ENCODE data around the gene KRT14. TPM values are rescaled to one million over a fixed set of nuclear protein-coding genes. Genes with fewer than 3 reads are reported as not detected.
"Not testable (repeated sequence)": the region's sequence is repeated elsewhere in the genome, so short reads cannot be mapped to it uniquely, and the experiment has no call there.

Gene KRT14
- total RNA-seq, 3 donors from 2014 or later (not counting 1 experiment from before 2014, with no cell fraction given), result not detected

GRCh38 chr17:41631025-41631897, 44.6 kb upstream of the KRT14 start:
- DNase-seq (no peak), ATAC-seq (no peak)
- Histone ChIP-seq H3K27ac (ENCODE audit: low read length) (no peak overlapping the region), H3K4me1 (ENCODE audit: control insufficient read depth, insufficient read depth, low read length) (no peaks in the 10 kb centered on the region), H3K36me3 (ENCODE audit: control insufficient read depth, insufficient read depth, low read length) (no peaks in the 10 kb centered on the region), H3K27me3 (ENCODE audit: control insufficient read depth, insufficient read depth, low read length) (no peaks in the 10 kb centered on the region), H3K9me3 (ENCODE audit: control insufficient read depth, insufficient read depth, low read length) (no peaks in the 10 kb centered on the region), H3K4me3 (ENCODE audit: low read length) (no peak overlapping the region)
- intact Hi-C loops (cut with micrococcal nuclease), result no loop called here
- Mint-ChIP-seq H3K4me3 (no peak overlapping the region), H3K36me3 (no peaks in the 10 kb centered on the region), H3K27me3 (ENCODE audit: low read depth in 2 of 2) (no peaks in the 10 kb centered on the region), H3K27ac (no peak overlapping the region), H3K9me3 (no peaks in the 10 kb centered on the region), H3K4me1 (no peaks in the 10 kb centered on the region)
- no peak for TF ChIP-seq CTCF (IDR thresholded peaks at IDR 0.05)
- WGBS (ENCODE audit: insufficient coverage), result 92% methylated on average over 8 of the region's 8 CpGs

GRCh38 chr17:41629826-41630670, 43.4 kb upstream of the KRT14 start:
- Histone ChIP-seq H3K27ac (ENCODE audit: low read length) (no peak overlapping the region), H3K27me3 (ENCODE audit: control insufficient read depth, insufficient read depth, low read length) (no peaks in the 10 kb centered on the region), H3K4me3 (ENCODE audit: low read length) (no peak overlapping the region), H3K36me3 (ENCODE audit: control insufficient read depth, insufficient read depth, low read length) (no peaks in the 10 kb centered on the region), H3K9me3 (ENCODE audit: control insufficient read depth, insufficient read depth, low read length) (no peaks in the 10 kb centered on the region), H3K4me1 (ENCODE audit: control insufficient read depth, insufficient read depth, low read length) (no peaks in the 10 kb centered on the region)
- Mint-ChIP-seq H3K4me3 (no peak overlapping the region), H3K4me1 (no peaks in the 10 kb centered on the region), H3K27me3 (ENCODE audit: low read depth in 2 of 2) (peaks cover 0 to 3% of the 10 kb centered on the region in 2 donors), H3K36me3 (no peaks in the 10 kb centered on the region), H3K27ac (no peak overlapping the region), H3K9me3 (no peaks in the 10 kb centered on the region)
- ATAC-seq (no peak), DNase-seq (no peak)
- intact Hi-C loops (cut with micrococcal nuclease), result no loop called here
- WGBS (ENCODE audit: insufficient coverage), result 87% methylated on average over 13 of the region's 13 CpGs
- no peak for TF ChIP-seq CTCF (IDR thresholded peaks at IDR 0.05)

GRCh38 chr17:41629316-41629715, 42.6 kb upstream of the KRT14 start:
- H3K9me3 Mint-ChIP-seq, result no peaks in the 10 kb centered on the region
- ATAC-seq, result no peak
- no peak for DNase-seq
- Histone ChIP-seq H3K9me3 (ENCODE audit: control insufficient read depth, insufficient read depth, low read length) (no peaks in the 10 kb centered on the region), H3K4me1 (ENCODE audit: control insufficient read depth, insufficient read depth, low read length) (no peaks in the 10 kb centered on the region), H3K27ac (ENCODE audit: low read length) (no peak overlapping the region), H3K27me3 (ENCODE audit: control insufficient read depth, insufficient read depth, low read length) (no peaks in the 10 kb centered on the region), H3K4me3 (ENCODE audit: low read length) (no peak overlapping the region), H3K36me3 (ENCODE audit: control insufficient read depth, insufficient read depth, low read length) (no peaks in the 10 kb centered on the region)
- 71% methylated on average over 10 of the region's 10 CpGs for WGBS (ENCODE audit: insufficient coverage)
- peaks cover 0 to 3% of the 10 kb centered on the region in 2 donors for H3K27me3 Mint-ChIP-seq (ENCODE audit: low read depth in 2 of 2)
- H3K27ac Mint-ChIP-seq, result no peak overlapping the region
- no peak for TF ChIP-seq CTCF (IDR thresholded peaks at IDR 0.05)
- H3K4me1 Mint-ChIP-seq, result no peaks in the 10 kb centered on the region
- intact Hi-C loops (cut with micrococcal nuclease), result no loop called here
- H3K36me3 Mint-ChIP-seq, result no peaks in the 10 kb centered on the region
- no peak overlapping the region for H3K4me3 Mint-ChIP-seq

GRCh38 chr17:41628621-41629255, 42.0 kb upstream of the KRT14 start:
- H3K9me3 Mint-ChIP-seq; H3K27me3 ChIP-seq (ENCODE audit: control insufficient read depth, insufficient read depth, low read length); H3K27me3 Mint-ChIP-seq (ENCODE audit: low read depth in 2 of 2): not testable (repeated sequence)

GRCh38 chr17:41628073-41628370, 41.3 kb upstream of the KRT14 start:
- H3K9me3 Mint-ChIP-seq; H3K4me1 ChIP-seq (ENCODE audit: control insufficient read depth, insufficient read depth, low read length); H3K4me3 Mint-ChIP-seq; H3K36me3 ChIP-seq (ENCODE audit: control insufficient read depth, insufficient read depth, low read length); H3K4me3 ChIP-seq (ENCODE audit: low read length); H3K9me3 ChIP-seq (ENCODE audit: control insufficient read depth, insufficient read depth, low read length); H3K27ac ChIP-seq (ENCODE audit: low read length); H3K27ac Mint-ChIP-seq; DNase-seq; ATAC-seq; H3K36me3 Mint-ChIP-seq; intact Hi-C loops (cut with micrococcal nuclease); H3K27me3 Mint-ChIP-seq (ENCODE audit: low read depth in 2 of 2); H3K4me1 Mint-ChIP-seq; H3K27me3 ChIP-seq (ENCODE audit: control insufficient read depth, insufficient read depth, low read length): not testable (repeated sequence)
- 71% methylated on average over 1 of the region's 1 CpG for WGBS (ENCODE audit: insufficient coverage)

More at GRCh38 chr17:41628621-41629255, 42.0 kb upstream of the KRT14 start:
- intact Hi-C loops (cut with micrococcal nuclease); H3K27ac Mint-ChIP-seq; DNase-seq; H3K36me3 Mint-ChIP-seq; H3K4me1 Mint-ChIP-seq; H3K36me3 ChIP-seq (ENCODE audit: control insufficient read depth, insufficient read depth, low read length); H3K4me3 Mint-ChIP-seq; H3K4me3 ChIP-seq (ENCODE audit: low read length); H3K4me1 ChIP-seq (ENCODE audit: control insufficient read depth, insufficient read depth, low read length); ATAC-seq; H3K9me3 ChIP-seq (ENCODE audit: control insufficient read depth, insufficient read depth, low read length); H3K27ac ChIP-seq (ENCODE audit: low read length): not testable (repeated sequence)
- 87% methylated on average over 11 of the region's 11 CpGs for WGBS (ENCODE audit: insufficient coverage)

Data from natural killer cell (primary cell).